ENCODE data around the gene EHMT1. TPM values are rescaled to one million over a fixed set of nuclear protein-coding genes. Genes with fewer than 3 reads are reported as not detected.
"Not testable (repeated sequence)": the region's sequence is repeated elsewhere in the genome, so short reads cannot be mapped to it uniquely, and the experiment has no call there.

Gene EHMT1
- total RNA-seq, 1 experiment from 2014 or later: 63.9 TPM

DNA sequence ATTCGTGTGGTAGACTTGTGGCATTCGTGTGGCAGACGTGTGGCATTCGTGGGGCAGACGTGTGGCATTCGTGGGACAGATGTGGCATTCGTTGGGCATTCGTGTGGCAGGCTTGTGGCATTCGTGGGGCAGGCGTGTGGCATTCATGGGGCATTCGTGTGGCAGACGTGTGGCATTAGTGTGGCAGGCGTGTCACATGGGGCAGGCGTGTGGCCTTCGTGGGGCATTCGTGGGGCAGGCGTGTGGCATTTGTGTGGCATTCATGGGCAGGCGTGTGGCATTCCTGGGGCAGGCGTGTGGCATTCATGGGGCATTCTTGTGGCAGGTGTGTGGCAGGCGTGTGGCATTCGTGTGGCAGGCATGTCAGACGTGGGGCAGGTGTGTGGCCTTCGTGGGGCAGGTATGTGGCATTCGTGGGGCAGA lies 106.0 kb downstream of the EHMT1 start:
- Histone ChIP-seq H3K27ac (ENCODE audit: low read length) (no peak overlapping the region), H3K4me1 (ENCODE audit: control insufficient read depth, insufficient read depth, low read length) (no peaks in the 10 kb centered on the region), H3K9me3 (ENCODE audit: control insufficient read depth, insufficient read depth, low read depth, low read length) (no peaks in the 10 kb centered on the region), H3K27me3 (ENCODE audit: control insufficient read depth, insufficient read depth, low read length) (no peaks in the 10 kb centered on the region), H3K4me3 (ENCODE audit: low read depth in 2 of 2, low read length in 2 of 2) (no peak overlapping the region), H3K36me3 (ENCODE audit: control insufficient read depth, insufficient read depth, low read length) (no peaks in the 10 kb centered on the region; the same call in 1 of the 2 replicates)
- CTCF ChIA-PET: no interaction called here
- DNase-seq (ENCODE audit: low read depth, low spot score) (no peak), ATAC-seq (no peak)
- POLR2A ChIA-PET: no interaction called here
- intact Hi-C loops (cut with micrococcal nuclease; ENCODE audit: unreplicated experiment): no loop called here
- no TSS peak for BruUV-seq (replicated peaks)
- in situ Hi-C loops (cut with HindIII; ENCODE audit: low pct_unique_long_range_greater_than_20kb, low sequenced_read_pairs): no loop called here
- TF ChIP-seq SIN3A (IDR thresholded peaks at IDR 0.05; ENCODE audit: borderline replicate concordance, insufficient read depth, low read depth, low read length) (no peak), POLR2AphosphoS5 (IDR thresholded peaks at IDR 0.05; ENCODE audit: low read depth, low read length) (no peak), TCF7L2 (IDR thresholded peaks at IDR 0.05; ENCODE audit: low read depth, low read length) (no peak), REST (IDR thresholded peaks at IDR 0.05; ENCODE audit: insufficient read depth in 1 of 2, low read depth in 2 of 2, low read length in 1 of 2) (no peak), CTCF (IDR thresholded peaks at IDR 0.05) (no peak)

- BruUV-seq (replicated peaks): no TSS peak
- Histone ChIP-seq H3K4me3 (ENCODE audit: low read depth in 2 of 2, low read length in 2 of 2) (no peak overlapping the region), H3K27ac (ENCODE audit: low read length) (no peak overlapping the region), H3K9me3 (ENCODE audit: control insufficient read depth, insufficient read depth, low read depth, low read length) (no peaks in the 10 kb centered on the region), H3K36me3 (ENCODE audit: control insufficient read depth, insufficient read depth, low read length) (no peaks in the 10 kb centered on the region; the same call in 1 of the 2 replicates), H3K4me1 (ENCODE audit: control insufficient read depth, insufficient read depth, low read length) (no peaks in the 10 kb centered on the region), H3K27me3 (ENCODE audit: control insufficient read depth, insufficient read depth, low read length) (no peaks in the 10 kb centered on the region)
- POLR2A ChIA-PET: no interaction called here
- intact Hi-C loops (cut with micrococcal nuclease; ENCODE audit: unreplicated experiment): no loop called here
- ATAC-seq: no peak
- in situ Hi-C loops (cut with HindIII; ENCODE audit: low pct_unique_long_range_greater_than_20kb, low sequenced_read_pairs): no loop called here
- CTCF ChIA-PET: no interaction called here
- no peak for TF ChIP-seq TCF7L2 (IDR thresholded peaks at IDR 0.05; ENCODE audit: low read depth, low read length)
- TF ChIP-seq REST (IDR thresholded peaks at IDR 0.05; ENCODE audit: insufficient read depth in 1 of 2, low read depth in 2 of 2, low read length in 1 of 2): no peak
- no peak for TF ChIP-seq CTCF (IDR thresholded peaks at IDR 0.05)
- TF ChIP-seq POLR2AphosphoS5 (IDR thresholded peaks at IDR 0.05; ENCODE audit: low read depth, low read length): no peak
- TF ChIP-seq SIN3A (IDR thresholded peaks at IDR 0.05; ENCODE audit: borderline replicate concordance, insufficient read depth, low read depth, low read length): no peak
- no peak for DNase-seq (ENCODE audit: low read depth, low spot score)
These were observed 106.8 kb downstream of the EHMT1 start for GRCh38 chr9:137725598-137725997.

- H3K9me3 ChIP-seq (ENCODE audit: control insufficient read depth, insufficient read depth, low read depth, low read length); H3K4me1 ChIP-seq (ENCODE audit: control insufficient read depth, insufficient read depth, low read length); ATAC-seq; H3K36me3 ChIP-seq (ENCODE audit: control insufficient read depth, insufficient read depth, low read length); DNase-seq (ENCODE audit: low read depth, low spot score); intact Hi-C loops (cut with micrococcal nuclease; ENCODE audit: unreplicated experiment); H3K27ac ChIP-seq (ENCODE audit: low read length); POLR2A ChIA-PET; in situ Hi-C loops (cut with HindIII; ENCODE audit: low pct_unique_long_range_greater_than_20kb, low sequenced_read_pairs); H3K4me3 ChIP-seq (ENCODE audit: low read depth in 2 of 2, low read length in 2 of 2); BruUV-seq (replicated peaks); CTCF ChIA-PET; H3K27me3 ChIP-seq (ENCODE audit: control insufficient read depth, insufficient read depth, low read length): not testable (repeated sequence)
These were observed 107.5 kb downstream of the EHMT1 start for GRCh38 chr9:137726336-137726735.

Measured in Panc1 (cell line).